OCI-LY7 (cell line): ENCODE data around the gene PTPRO. TPM values are rescaled to one million over a fixed set of nuclear protein-coding genes. Genes with fewer than 3 reads are reported as not detected.

ENCODE experiments used
- BruUV-seq: library from RNA; stranded (reverse); fragments of 400-500 nt; replicated peaks from 2 replicates; lab custom pipeline; 2021; lab: Mats Ljungman, UMichigan
- CTCF ChIA-PET: fragments of 300-600 bp; sonication (Branson Sonifier 250); formaldehyde crosslinking; loops from one replicate; lab custom pipeline; 2022; ENCODE audit warnings: antibody characterized with exemption; ENCODE audit not compliant: unreplicated experiment; lab: Charles Lee
- POLR2A ChIA-PET: fragments of 300-600 bp; sonication (Branson Sonifier 250); formaldehyde crosslinking; loops from one replicate; lab custom pipeline; 2022; ENCODE audit warnings: antibody characterized with exemption; lab: Charles Lee
- DNase-seq: peaks from one replicate; pipeline ENCODE4 v3.0.0-alpha.2; 2015; ENCODE audit warnings: low spot score
- H2AFZ ChIP-seq: fragments of 200-600 bp; sonication (generic), shearing (Covaris generic); 2 replicates; pipeline ENCODE4 v1.6.1; 2014; ENCODE audit warnings: mild to moderate bottlenecking, antibody characterized with exemption, low read length, moderate library complexity
- H3K27ac ChIP-seq: fragments of 200-600 bp; sonication (generic); 2 replicates; pipeline ENCODE4 v1.5.1; 2014; ENCODE audit warnings: mixed run types, low read depth, mild to moderate bottlenecking, moderate library complexity, low read length, inconsistent platforms; ENCODE audit not compliant: poor library complexity, severe bottlenecking
- H3K36me3 ChIP-seq: fragments of 200-600 bp; sonication (generic); 2 replicates; pipeline ENCODE4 v1.6.1; 2014; ENCODE audit warnings: mild to moderate bottlenecking, antibody characterized with exemption, low read length, moderate library complexity, mixed read lengths; ENCODE audit not compliant: insufficient read depth
- H3K4me1 ChIP-seq: fragments of 200-600 bp; sonication (generic); 2 replicates; pipeline ENCODE4 v1.5.1; 2014; ENCODE audit warnings: mild to moderate bottlenecking, low read length; ENCODE audit not compliant: insufficient read depth, poor library complexity, severe bottlenecking
- H3K4me2 ChIP-seq: fragments of 200-600 bp; sonication (generic); 2 replicates; pipeline ENCODE4 v1.6.1; 2014; ENCODE audit warnings: mild to moderate bottlenecking, low read length
- H3K4me3 ChIP-seq: fragments of 200-600 bp; sonication (generic); 2 replicates; pipeline ENCODE4 v1.5.1; 2014; ENCODE audit warnings: mild to moderate bottlenecking, low read depth, low read length; ENCODE audit not compliant: poor library complexity, severe bottlenecking
- H3K79me2 ChIP-seq: fragments of 200-600 bp; sonication (generic); 2 replicates; pipeline ENCODE4 v1.6.1; 2016; ENCODE audit warnings: low read depth, mild to moderate bottlenecking, low read length, moderate library complexity, mixed read lengths; ENCODE audit not compliant: insufficient read depth
- H3K9me2 ChIP-seq: fragments of 200-600 bp; sonication (generic); 2 replicates; pipeline ENCODE4 v1.6.1; 2016; ENCODE audit warnings: mild to moderate bottlenecking, low read length, mixed read lengths; ENCODE audit not compliant: insufficient read depth
- H3K9me3 ChIP-seq: fragments of 200-600 bp; sonication (generic); 2 replicates; pipeline ENCODE4 v1.6.1; 2014; ENCODE audit warnings: mild to moderate bottlenecking, mixed run types, low read length, mixed read lengths
- H4K20me1 ChIP-seq: fragments of 200-600 bp; sonication (generic); 2 replicates; pipeline ENCODE4 v1.6.1; 2014; ENCODE audit warnings: mild to moderate bottlenecking, antibody characterized with exemption, low read length, moderate library complexity, mixed read lengths; ENCODE audit not compliant: insufficient read depth
- EZH2phosphoT487 ChIP-seq: fragments of 200-600 bp; sonication (generic); IDR thresholded peaks from 2 replicates; pipeline ENCODE4 v1.6.1; 2018; ENCODE audit warnings: low read depth, borderline replicate concordance, mild to moderate bottlenecking, mixed run types, antibody characterized with exemption, low read length, moderate library complexity, mixed read lengths
- intact Hi-C: fragments of 100-400 bp; cut with micrococcal nuclease; formaldehyde crosslinking; loops from one replicate; pipeline ENCODE4 v1.10.0; 2022; ENCODE audit not compliant: unreplicated experiment
- total RNA-seq, 2 experiments: library from RNA; depleted of rRNA in 1 of 2; stranded (reverse); fragments of >200 nt in 1 of 2; shearing (Covaris generic) in 1 of 2; gene quantifications; 2 replicates each; pipeline ENCODE4 v1.2.3, GENCODE V29; 2014 to 2022
- TF ChIP-seq, protein P1 (sequence below): fragments of 200-600 bp; sonication (generic); conservative IDR thresholded peaks from 2 replicates; pipeline ENCODE4 v1.5.1; 2014; ENCODE audit warnings: mild to moderate bottlenecking, antibody characterized with exemption, low read length, moderate library complexity, mixed read lengths

Gene PTPRO
- total RNA-seq, 2 experiments from 2014 or later: 0.06 to 0.23 TPM

DNA sequence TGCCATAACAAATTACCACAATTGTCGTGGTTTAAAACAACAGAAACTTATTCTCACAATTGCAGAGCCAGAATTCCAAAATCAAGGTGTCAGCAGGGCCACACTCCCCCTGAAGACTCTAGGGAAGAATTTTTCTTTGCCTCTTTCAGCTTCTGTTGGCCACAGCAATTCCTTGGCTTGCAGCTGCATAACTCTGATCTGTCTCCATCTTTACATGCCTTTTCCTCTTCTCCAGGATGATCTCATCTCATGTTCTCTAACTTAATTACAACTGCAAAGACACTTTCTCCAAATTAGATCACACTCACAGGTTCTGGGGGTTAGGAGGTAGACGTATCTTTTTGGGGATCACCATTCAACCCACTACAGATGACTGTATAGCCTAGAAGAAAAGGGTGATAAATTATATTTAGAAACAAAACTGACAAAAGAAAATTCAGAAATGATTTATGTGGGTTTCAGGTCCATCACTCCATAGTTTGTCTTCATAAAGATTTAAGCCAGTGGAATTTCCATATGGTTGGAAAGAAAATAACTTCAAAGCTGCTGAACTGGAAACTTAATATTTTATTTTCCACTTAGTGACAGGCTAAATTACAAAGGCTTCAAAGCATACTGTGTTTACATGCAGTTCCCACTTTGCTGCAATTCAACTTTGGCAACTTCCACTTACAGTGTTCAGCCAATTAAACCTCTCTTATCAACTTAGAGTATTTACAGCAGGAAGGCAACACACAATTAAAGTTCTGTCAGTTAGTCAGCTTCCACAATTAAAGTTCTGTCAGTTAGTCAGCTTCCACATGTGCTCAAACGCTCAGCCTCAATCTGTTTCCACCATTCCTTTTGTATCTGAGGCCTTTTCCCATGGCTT, 253.6 kb downstream of the PTPRO start:
- CTCF ChIA-PET: no interaction called here
- H3K4me3 ChIP-seq: no peak overlapping the region
- no peak for TF ChIP-seq EZH2phosphoT487
- TF ChIP-seq, protein P1, sequence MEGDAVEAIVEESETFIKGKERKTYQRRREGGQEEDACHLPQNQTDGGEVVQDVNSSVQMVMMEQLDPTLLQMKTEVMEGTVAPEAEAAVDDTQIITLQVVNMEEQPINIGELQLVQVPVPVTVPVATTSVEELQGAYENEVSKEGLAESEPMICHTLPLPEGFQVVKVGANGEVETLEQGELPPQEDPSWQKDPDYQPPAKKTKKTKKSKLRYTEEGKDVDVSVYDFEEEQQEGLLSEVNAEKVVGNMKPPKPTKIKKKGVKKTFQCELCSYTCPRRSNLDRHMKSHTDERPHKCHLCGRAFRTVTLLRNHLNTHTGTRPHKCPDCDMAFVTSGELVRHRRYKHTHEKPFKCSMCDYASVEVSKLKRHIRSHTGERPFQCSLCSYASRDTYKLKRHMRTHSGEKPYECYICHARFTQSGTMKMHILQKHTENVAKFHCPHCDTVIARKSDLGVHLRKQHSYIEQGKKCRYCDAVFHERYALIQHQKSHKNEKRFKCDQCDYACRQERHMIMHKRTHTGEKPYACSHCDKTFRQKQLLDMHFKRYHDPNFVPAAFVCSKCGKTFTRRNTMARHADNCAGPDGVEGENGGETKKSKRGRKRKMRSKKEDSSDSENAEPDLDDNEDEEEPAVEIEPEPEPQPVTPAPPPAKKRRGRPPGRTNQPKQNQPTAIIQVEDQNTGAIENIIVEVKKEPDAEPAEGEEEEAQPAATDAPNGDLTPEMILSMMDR: no peak
- no peak overlapping the region for H3K4me2 ChIP-seq
- H3K4me1 ChIP-seq: peaks cover 10% of the 10 kb centered on the region
- intact Hi-C loops: no loop called here
- no peaks in the 10 kb centered on the region for H3K9me2 ChIP-seq
- no peak overlapping the region; the same call in 1 of the 2 replicates for H2AFZ ChIP-seq
- H3K27ac ChIP-seq: no peak overlapping the region
- no peak for DNase-seq
- peaks cover 6% of the 10 kb centered on the region; the same call in 1 of the 2 replicates for H3K9me3 ChIP-seq
- POLR2A ChIA-PET: interaction anchor here (1.2 kb wide), 1 partner anchor 44 kb away, joined by 3 read pairs; no protein-coding TSS in a partner anchor
- H4K20me1 ChIP-seq: no peaks in the 10 kb centered on the region
- no peaks in the 10 kb centered on the region for H3K36me3 ChIP-seq
- BruUV-seq: no TSS peak
- H3K79me2 ChIP-seq: no peaks in the 10 kb centered on the region

DNA sequence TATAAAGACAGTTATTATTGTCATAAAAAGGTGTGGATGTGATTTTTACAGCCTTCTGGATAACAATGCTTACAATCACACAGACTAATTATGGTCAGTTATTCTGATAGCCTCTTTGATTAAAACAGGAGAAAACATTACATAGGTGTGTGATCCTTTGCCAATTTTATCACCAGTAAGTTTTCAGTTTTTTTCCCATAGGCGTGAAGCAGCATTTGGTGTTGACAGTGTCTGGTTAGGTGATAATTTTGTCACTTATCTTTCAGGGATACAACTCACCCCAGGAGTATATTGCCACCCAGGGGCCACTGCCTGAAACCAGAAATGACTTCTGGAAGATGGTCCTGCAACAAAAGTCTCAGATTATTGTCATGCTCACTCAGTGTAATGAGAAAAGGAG, 258.1 kb downstream of the PTPRO start:
- BruUV-seq: no TSS peak
- Histone ChIP-seq H3K27ac (no peak overlapping the region), H4K20me1 (no peaks in the 10 kb centered on the region), H3K9me3 (0 out of 2 replicates have a peak, but pooled peaks cover 3% of the 10 kb centered on the region), H3K4me1 (no peaks in the 10 kb centered on the region), H3K79me2 (no peaks in the 10 kb centered on the region), H3K9me2 (no peaks in the 10 kb centered on the region), H3K36me3 (no peaks in the 10 kb centered on the region), H3K4me3 (no peak overlapping the region), H3K4me2 (no peak overlapping the region), H2AFZ (no peak overlapping the region)
- peak; percentile 14 for DNase-seq
- CTCF ChIA-PET: no interaction called here
- POLR2A ChIA-PET: no interaction called here
- intact Hi-C loops: no loop called here
- TF ChIP-seq, protein P1: peak; percentile 43; the same call in 1 of the 2 replicates
- no peak for TF ChIP-seq EZH2phosphoT487

- H3K4me1 ChIP-seq: no peaks in the 10 kb centered on the region
- no peaks in the 10 kb centered on the region for H3K9me3 ChIP-seq
- H3K27ac ChIP-seq: no peak overlapping the region
- DNase-seq: no peak
- CTCF ChIA-PET: no interaction called here
- intact Hi-C loops: no loop called here
- no peaks in the 10 kb centered on the region for H3K36me3 ChIP-seq
- POLR2A ChIA-PET: interaction anchor here (0.7 kb wide), 2 partner anchors 11 to 20 kb away, joined by 3 to 9 read pairs; no protein-coding TSS in a partner anchor
- TF ChIP-seq, protein P1: no peak
- TF ChIP-seq EZH2phosphoT487: no peak
- H2AFZ ChIP-seq: no peak overlapping the region
- no peak overlapping the region for H3K4me2 ChIP-seq
- no peak overlapping the region for H3K4me3 ChIP-seq
- no peaks in the 10 kb centered on the region for H3K9me2 ChIP-seq
- BruUV-seq: no TSS peak
- H4K20me1 ChIP-seq: no peaks in the 10 kb centered on the region
- H3K79me2 ChIP-seq: no peaks in the 10 kb centered on the region
These were observed 258.7 kb downstream of the PTPRO start for GRCh38 chr12:15581006-15581405.
